ENCODE results near the gene AVL9. TPM values are rescaled to one million over a fixed set of nuclear protein-coding genes. Genes with fewer than 3 reads are reported as not detected.

AVL9 gene
- total RNA-seq, 2 experiments from 2014 or later: 23.3 to 25.4 TPM

- Mint-ChIP-seq H3K4me1 (ENCODE audit: low read depth) (no peaks in the 10 kb centered on the region), H3K27me3 (no peaks in the 10 kb centered on the region), H3K27ac (no peak overlapping the region), H3K36me3 (ENCODE audit: low read depth) (no peaks in the 10 kb centered on the region), H3K9me3 (no peaks in the 10 kb centered on the region), H3K4me3 (no peak overlapping the region)
- intact Hi-C loops (cut with DNase I, micrococcal nuclease): no loop called here
- H3K36me3 ChIP-seq (ENCODE audit: insufficient read depth, low read length): no peaks in the 10 kb centered on the region
- no peak for ATAC-seq (ENCODE audit: poor library complexity)
- H3K4me3 ChIP-seq (ENCODE audit: low read length): no peak overlapping the region
- no peaks in the 10 kb centered on the region for H3K4me1 ChIP-seq (ENCODE audit: insufficient read depth, low read length)
- TF ChIP-seq CTCF (IDR thresholded peaks at IDR 0.05): no peak
- POLR2A ChIA-PET: no interaction called here
- no peaks in the 10 kb centered on the region for H3K9me3 ChIP-seq (ENCODE audit: control insufficient read depth in 1 of 2, insufficient read depth in 1 of 2, low read length in 2 of 2)
- DNase-seq: no peak
- CTCF ChIA-PET: no interaction called here
- no peaks in the 10 kb centered on the region for H3K27me3 ChIP-seq (ENCODE audit: control insufficient read depth in 1 of 2, insufficient read depth in 2 of 2, low read length in 2 of 2)
- no peak overlapping the region for H3K27ac ChIP-seq (ENCODE audit: low read depth in 1 of 2, low read length in 2 of 2)
Measured at GRCh38 chr7:32470871-32471270, 24.4 kb upstream of the AVL9 start.

GRCh38 chr7:32472015-32472414 is 23.3 kb upstream of the AVL9 start:
- Mint-ChIP-seq H3K36me3 (ENCODE audit: low read depth) (no peaks in the 10 kb centered on the region), H3K4me3 (no peak overlapping the region), H3K9me3 (no peaks in the 10 kb centered on the region), H3K27me3 (no peaks in the 10 kb centered on the region), H3K4me1 (ENCODE audit: low read depth) (no peaks in the 10 kb centered on the region), H3K27ac (no peak overlapping the region)
- H3K4me3 ChIP-seq (ENCODE audit: low read length): no peak overlapping the region
- no peaks in the 10 kb centered on the region for H3K9me3 ChIP-seq (ENCODE audit: control insufficient read depth in 1 of 2, insufficient read depth in 1 of 2, low read length in 2 of 2)
- no peaks in the 10 kb centered on the region for H3K36me3 ChIP-seq (ENCODE audit: insufficient read depth, low read length)
- DNase-seq (no peak), ATAC-seq (ENCODE audit: poor library complexity) (no peak)
- intact Hi-C loops (cut with DNase I, micrococcal nuclease): no loop called here
- CTCF ChIA-PET: no interaction called here
- no peak overlapping the region for H3K27ac ChIP-seq (ENCODE audit: low read depth in 1 of 2, low read length in 2 of 2)
- TF ChIP-seq CTCF (IDR thresholded peaks at IDR 0.05): no peak
- POLR2A ChIA-PET: no interaction called here
- no peaks in the 10 kb centered on the region for H3K27me3 ChIP-seq (ENCODE audit: control insufficient read depth in 1 of 2, insufficient read depth in 2 of 2, low read length in 2 of 2)
- no peaks in the 10 kb centered on the region for H3K4me1 ChIP-seq (ENCODE audit: insufficient read depth, low read length)

- POLR2A ChIA-PET: no interaction called here
- intact Hi-C loops (cut with DNase I, micrococcal nuclease): no loop called here
- DNase-seq (no peak), ATAC-seq (ENCODE audit: poor library complexity) (no peak)
- Mint-ChIP-seq H3K36me3 (ENCODE audit: low read depth) (no peaks in the 10 kb centered on the region), H3K9me3 (no peaks in the 10 kb centered on the region), H3K4me3 (no peak overlapping the region), H3K27me3 (no peaks in the 10 kb centered on the region), H3K27ac (no peak overlapping the region), H3K4me1 (ENCODE audit: low read depth) (no peaks in the 10 kb centered on the region)
- no peak overlapping the region for H3K27ac ChIP-seq (ENCODE audit: low read depth in 1 of 2, low read length in 2 of 2)
- H3K4me3 ChIP-seq (ENCODE audit: low read length): no peak overlapping the region
- no peaks in the 10 kb centered on the region for H3K4me1 ChIP-seq (ENCODE audit: insufficient read depth, low read length)
- CTCF ChIA-PET: no interaction called here
- no peak for TF ChIP-seq CTCF (IDR thresholded peaks at IDR 0.05)
- no peaks in the 10 kb centered on the region for H3K27me3 ChIP-seq (ENCODE audit: control insufficient read depth in 1 of 2, insufficient read depth in 2 of 2, low read length in 2 of 2)
- no peaks in the 10 kb centered on the region for H3K36me3 ChIP-seq (ENCODE audit: insufficient read depth, low read length)
- H3K9me3 ChIP-seq (ENCODE audit: control insufficient read depth in 1 of 2, insufficient read depth in 1 of 2, low read length in 2 of 2): no peaks in the 10 kb centered on the region
Measured at GRCh38 chr7:32474008-32474407, 21.3 kb upstream of the AVL9 start.

Data from CD4-positive, alpha-beta T cell (primary cell).